ENCODE data around the gene SRC. TPM values are rescaled to one million over a fixed set of nuclear protein-coding genes. Genes with fewer than 3 reads are reported as not detected.

SRC gene
- total RNA-seq, 1 experiment from 2014 or later, result 185 TPM

DNA sequence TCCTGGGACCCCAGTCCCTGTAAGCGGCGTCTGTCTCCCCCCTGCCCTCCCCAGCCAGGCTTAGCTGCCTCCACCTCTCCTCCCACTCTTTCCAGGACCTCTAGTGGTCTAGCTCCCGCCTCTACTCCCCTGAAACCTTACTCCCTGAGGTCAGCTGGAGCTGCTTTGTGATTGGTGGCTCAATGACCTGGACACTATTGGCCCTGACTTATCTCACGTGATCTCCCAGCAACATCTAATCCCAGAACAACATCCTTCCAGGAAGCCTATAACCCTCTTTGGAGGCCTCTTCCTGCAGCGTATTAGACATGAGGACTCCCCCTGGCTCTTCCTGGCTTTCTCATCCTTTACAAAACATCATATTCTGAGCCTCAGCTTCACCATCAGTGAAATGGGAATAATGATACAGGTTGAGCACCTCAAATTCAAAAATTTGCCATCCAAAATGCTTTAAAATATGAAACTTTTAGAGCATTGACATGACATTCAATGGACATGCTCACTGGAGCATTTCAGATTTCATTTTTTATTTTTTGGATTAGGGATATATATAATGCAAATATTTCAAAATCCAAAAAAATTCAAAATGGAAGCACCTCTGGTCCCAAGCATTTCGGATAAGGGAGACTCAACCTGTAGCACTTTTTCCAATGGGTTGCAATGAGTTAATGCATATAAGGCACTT lies 16.3 kb upstream of the SRC start:
- H3K36me3 Mint-ChIP-seq (ENCODE audit: insufficient read depth, unreplicated experiment), result no peaks in the 10 kb centered on the region
- H3K27ac Mint-ChIP-seq (ENCODE audit: unreplicated experiment), result no peak overlapping the region
- BruUV-seq (replicated peaks), result no TSS peak
- intact Hi-C loops (cut with micrococcal nuclease; ENCODE audit: unreplicated experiment), result no loop called here
- TF ChIP-seq CTCF (IDR thresholded peaks at IDR 0.05; ENCODE audit: unreplicated experiment), result no peak
- no peak for DNase-seq
- H3K9me3 Mint-ChIP-seq (ENCODE audit: low read depth, unreplicated experiment), result no peaks in the 10 kb centered on the region
- no peak overlapping the region for H3K4me3 Mint-ChIP-seq (ENCODE audit: low read depth, unreplicated experiment)
- no peaks in the 10 kb centered on the region for H3K27me3 Mint-ChIP-seq (ENCODE audit: unreplicated experiment)
- CTCF ChIA-PET, result no interaction called here
- H3K4me1 Mint-ChIP-seq (ENCODE audit: low read depth, unreplicated experiment), result peaks cover 15% of the 10 kb centered on the region

GRCh38 chr20:37330316-37330715 lies 15.6 kb upstream of the SRC start:
- no peaks in the 10 kb centered on the region for H3K9me3 Mint-ChIP-seq (ENCODE audit: low read depth, unreplicated experiment)
- CTCF ChIA-PET, result no interaction called here
- intact Hi-C loops (cut with micrococcal nuclease; ENCODE audit: unreplicated experiment), result no loop called here
- TF ChIP-seq CTCF (IDR thresholded peaks at IDR 0.05; ENCODE audit: unreplicated experiment), result no peak
- H3K4me3 Mint-ChIP-seq (ENCODE audit: low read depth, unreplicated experiment), result no peak overlapping the region
- BruUV-seq (replicated peaks), result no TSS peak
- H3K27ac Mint-ChIP-seq (ENCODE audit: unreplicated experiment), result no peak overlapping the region
- H3K4me1 Mint-ChIP-seq (ENCODE audit: low read depth, unreplicated experiment), result peaks cover 19% of the 10 kb centered on the region
- no peaks in the 10 kb centered on the region for H3K27me3 Mint-ChIP-seq (ENCODE audit: unreplicated experiment)
- no peaks in the 10 kb centered on the region for H3K36me3 Mint-ChIP-seq (ENCODE audit: insufficient read depth, unreplicated experiment)
- DNase-seq, result no peak

DNA sequence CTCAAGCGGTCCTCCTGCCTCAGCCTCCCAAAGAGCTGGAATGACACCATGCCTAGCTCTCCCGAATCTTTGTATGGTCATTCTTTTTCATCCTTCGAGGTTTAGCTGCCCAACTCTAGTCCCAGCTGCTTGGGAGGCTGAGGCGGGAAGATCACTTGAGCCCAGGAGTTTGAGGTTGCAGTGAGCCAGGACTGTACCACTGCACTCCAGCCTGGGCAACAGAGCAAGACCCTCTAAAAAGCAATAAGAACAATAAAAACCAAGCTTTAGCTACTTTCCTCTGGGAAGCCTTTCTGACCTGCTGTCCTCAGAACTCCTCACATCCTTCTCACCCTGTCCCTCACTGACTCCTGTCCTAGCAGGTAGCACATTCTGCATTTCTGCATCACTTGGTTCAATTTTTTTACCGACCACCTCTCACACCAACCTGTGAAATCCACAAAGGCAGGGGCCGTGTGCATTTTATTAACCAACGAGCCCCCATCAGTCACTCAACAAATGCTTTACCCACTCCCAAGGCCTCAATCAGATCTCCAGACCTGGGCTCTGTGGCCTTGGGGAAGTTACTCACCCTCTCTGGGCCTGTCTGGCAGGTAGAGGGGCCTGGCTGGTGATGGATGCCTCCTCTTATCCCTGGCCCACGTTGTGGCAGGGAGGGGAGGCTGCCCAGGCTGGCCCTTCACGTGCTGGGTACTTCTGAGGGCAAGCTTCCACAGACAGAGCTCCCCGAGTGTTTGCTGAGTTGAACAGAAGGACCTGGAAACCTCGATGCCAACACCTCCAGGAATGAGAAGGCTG lies 14.7 kb upstream of the SRC start:
- intact Hi-C loops (cut with micrococcal nuclease; ENCODE audit: unreplicated experiment), result no loop called here
- no peak for DNase-seq
- TF ChIP-seq CTCF (IDR thresholded peaks at IDR 0.05; ENCODE audit: unreplicated experiment), result no peak
- Mint-ChIP-seq H3K27ac (ENCODE audit: unreplicated experiment) (no peak overlapping the region), H3K4me1 (ENCODE audit: low read depth, unreplicated experiment) (peaks cover 28% of the 10 kb centered on the region), H3K9me3 (ENCODE audit: low read depth, unreplicated experiment) (no peaks in the 10 kb centered on the region), H3K36me3 (ENCODE audit: insufficient read depth, unreplicated experiment) (no peaks in the 10 kb centered on the region), H3K27me3 (ENCODE audit: unreplicated experiment) (no peaks in the 10 kb centered on the region), H3K4me3 (ENCODE audit: low read depth, unreplicated experiment) (no peak overlapping the region)
- no TSS peak for BruUV-seq (replicated peaks)
- CTCF ChIA-PET, result interaction anchor here (1.3 kb wide), 1 partner anchor 15 kb away, joined by 3 read pairs; the partner anchor contains the start of gene SRC

DNA sequence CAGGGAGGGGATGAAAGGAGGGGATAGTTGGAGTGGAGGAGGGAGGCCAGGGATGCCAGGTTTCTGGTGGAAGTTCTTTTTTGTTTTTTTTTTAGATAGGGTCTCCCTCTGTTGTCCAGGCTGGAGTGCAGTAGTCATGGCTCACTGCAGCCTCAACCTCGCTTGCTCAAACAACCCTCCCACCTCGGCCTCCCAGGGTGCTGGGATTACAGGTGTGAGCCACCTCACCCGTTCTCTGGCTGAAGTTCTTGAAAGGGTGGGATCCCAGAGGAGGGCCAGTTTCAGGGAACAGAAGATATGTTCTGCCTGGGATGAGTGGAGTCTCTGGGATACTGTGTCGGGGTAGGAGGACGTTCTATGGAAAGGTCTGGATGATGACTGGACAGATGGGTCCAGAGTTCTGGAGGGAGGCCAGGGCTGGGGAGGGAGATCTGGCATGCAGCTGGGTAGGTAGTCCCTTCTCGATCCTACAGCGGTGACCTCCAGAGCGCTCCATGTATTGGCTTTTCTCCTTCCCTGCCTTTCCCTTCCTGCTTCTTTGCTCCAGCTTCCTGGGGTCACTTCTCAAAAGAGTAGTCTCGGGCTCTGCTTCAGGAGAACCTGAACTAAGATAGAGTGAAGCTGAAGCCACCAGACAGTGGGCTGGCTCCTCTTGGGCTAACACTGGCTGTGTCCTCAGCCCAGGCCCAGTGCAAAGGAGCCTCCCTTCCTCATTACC lies 12.7 kb upstream of the SRC start:
- H3K36me3 Mint-ChIP-seq (ENCODE audit: insufficient read depth, unreplicated experiment), result no peaks in the 10 kb centered on the region
- H3K27ac Mint-ChIP-seq (ENCODE audit: unreplicated experiment), result no peak overlapping the region
- H3K4me1 Mint-ChIP-seq (ENCODE audit: low read depth, unreplicated experiment), result peaks cover 40% of the 10 kb centered on the region
- CTCF ChIA-PET, result interaction anchor here (0.7 to 1.3 kb wide), 2 partner anchors 9 to 46 kb away, joined by 5 read pairs; no protein-coding TSS in a partner anchor
- no peak overlapping the region for H3K4me3 Mint-ChIP-seq (ENCODE audit: low read depth, unreplicated experiment)
- BruUV-seq (replicated peaks), result no TSS peak
- no peak for DNase-seq
- no peak for TF ChIP-seq CTCF (IDR thresholded peaks at IDR 0.05; ENCODE audit: unreplicated experiment)
- no peaks in the 10 kb centered on the region for H3K27me3 Mint-ChIP-seq (ENCODE audit: unreplicated experiment)
- H3K9me3 Mint-ChIP-seq (ENCODE audit: low read depth, unreplicated experiment), result no peaks in the 10 kb centered on the region
- intact Hi-C loops (cut with micrococcal nuclease; ENCODE audit: unreplicated experiment), result no loop called here
